ENCODE data around the gene NLRP3. TPM values are rescaled to one million over a fixed set of nuclear protein-coding genes. Genes with fewer than 3 reads are reported as not detected.
"Not testable (repeated sequence)": the region's sequence is repeated elsewhere in the genome, so short reads cannot be mapped to it uniquely, and the experiment has no call there.

Gene NLRP3
- total RNA-seq, 1 experiment from 2014 or later: 0.26 TPM

- Mint-ChIP-seq H3K27ac (ENCODE audit: unreplicated experiment) (no peak overlapping the region), H3K27me3 (ENCODE audit: unreplicated experiment) (no peaks in the 10 kb centered on the region), H3K4me3 (ENCODE audit: low read depth, unreplicated experiment) (no peak overlapping the region), H3K36me3 (ENCODE audit: insufficient read depth, unreplicated experiment) (no peaks in the 10 kb centered on the region), H3K9me3 (ENCODE audit: low read depth, unreplicated experiment) (peaks cover 13% of the 10 kb centered on the region), H3K4me1 (ENCODE audit: low read depth, unreplicated experiment) (no peaks in the 10 kb centered on the region)
- CTCF ChIA-PET: no interaction called here
- TF ChIP-seq, protein P1, sequence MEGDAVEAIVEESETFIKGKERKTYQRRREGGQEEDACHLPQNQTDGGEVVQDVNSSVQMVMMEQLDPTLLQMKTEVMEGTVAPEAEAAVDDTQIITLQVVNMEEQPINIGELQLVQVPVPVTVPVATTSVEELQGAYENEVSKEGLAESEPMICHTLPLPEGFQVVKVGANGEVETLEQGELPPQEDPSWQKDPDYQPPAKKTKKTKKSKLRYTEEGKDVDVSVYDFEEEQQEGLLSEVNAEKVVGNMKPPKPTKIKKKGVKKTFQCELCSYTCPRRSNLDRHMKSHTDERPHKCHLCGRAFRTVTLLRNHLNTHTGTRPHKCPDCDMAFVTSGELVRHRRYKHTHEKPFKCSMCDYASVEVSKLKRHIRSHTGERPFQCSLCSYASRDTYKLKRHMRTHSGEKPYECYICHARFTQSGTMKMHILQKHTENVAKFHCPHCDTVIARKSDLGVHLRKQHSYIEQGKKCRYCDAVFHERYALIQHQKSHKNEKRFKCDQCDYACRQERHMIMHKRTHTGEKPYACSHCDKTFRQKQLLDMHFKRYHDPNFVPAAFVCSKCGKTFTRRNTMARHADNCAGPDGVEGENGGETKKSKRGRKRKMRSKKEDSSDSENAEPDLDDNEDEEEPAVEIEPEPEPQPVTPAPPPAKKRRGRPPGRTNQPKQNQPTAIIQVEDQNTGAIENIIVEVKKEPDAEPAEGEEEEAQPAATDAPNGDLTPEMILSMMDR (IDR thresholded peaks at IDR 0.05; ENCODE audit: unreplicated experiment): no peak
- BruUV-seq (replicated peaks): no TSS peak
- DNase-seq: no peak
- intact Hi-C loops (cut with micrococcal nuclease; ENCODE audit: unreplicated experiment): no loop called here
Observed at GRCh38 chr1:247465796-247466195, 49.8 kb downstream of the NLRP3 start.

GRCh38 chr1:247467129-247467528, 51.2 kb downstream of the NLRP3 start:
- Mint-ChIP-seq H3K4me1 (ENCODE audit: low read depth, unreplicated experiment) (no peaks in the 10 kb centered on the region), H3K27me3 (ENCODE audit: unreplicated experiment) (no peaks in the 10 kb centered on the region), H3K27ac (ENCODE audit: unreplicated experiment) (no peak overlapping the region), H3K4me3 (ENCODE audit: low read depth, unreplicated experiment) (no peak overlapping the region), H3K36me3 (ENCODE audit: insufficient read depth, unreplicated experiment) (no peaks in the 10 kb centered on the region), H3K9me3 (ENCODE audit: low read depth, unreplicated experiment) (peaks cover 14% of the 10 kb centered on the region)
- TF ChIP-seq, protein P1 (IDR thresholded peaks at IDR 0.05; ENCODE audit: unreplicated experiment): no peak
- no peak for DNase-seq
- intact Hi-C loops (cut with micrococcal nuclease; ENCODE audit: unreplicated experiment): no loop called here
- no TSS peak for BruUV-seq (replicated peaks)
- CTCF ChIA-PET: no interaction called here

DNA sequence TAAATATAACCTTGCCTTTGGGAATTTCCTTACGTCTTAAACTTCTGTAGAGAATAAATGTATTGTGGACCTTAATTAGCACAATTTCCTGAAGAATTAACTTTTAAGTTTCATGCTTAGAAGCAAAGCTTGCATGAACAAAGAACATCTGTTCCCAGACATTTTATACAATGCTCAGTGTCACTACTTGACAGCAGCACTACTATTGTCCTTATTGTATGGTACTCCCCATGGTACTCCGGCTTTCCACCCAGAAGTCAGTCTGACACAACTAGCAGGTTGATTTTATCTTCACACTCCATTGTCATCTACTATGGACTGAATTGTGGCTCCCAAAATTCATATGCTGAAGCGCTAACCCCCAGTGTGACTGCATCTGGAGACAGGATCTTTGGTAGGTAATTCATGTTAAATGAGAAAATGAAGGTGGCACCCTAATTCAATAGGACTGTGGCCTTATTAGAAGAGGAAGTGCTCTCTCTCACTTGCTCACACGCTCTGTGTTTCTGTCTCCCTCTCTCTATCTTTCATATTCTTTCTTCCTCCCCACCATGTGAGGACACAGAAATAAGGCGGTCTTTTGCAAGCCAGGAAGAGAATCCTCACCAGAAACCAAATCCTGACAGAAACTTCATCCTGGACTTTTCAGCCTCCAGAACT, 52.6 kb downstream of the NLRP3 start:
- TF ChIP-seq, protein P1 (IDR thresholded peaks at IDR 0.05; ENCODE audit: unreplicated experiment): no peak
- H3K4me3 Mint-ChIP-seq (ENCODE audit: low read depth, unreplicated experiment): no peak overlapping the region
- intact Hi-C loops (cut with micrococcal nuclease; ENCODE audit: unreplicated experiment): no loop called here
- peaks cover 19% of the 10 kb centered on the region for H3K9me3 Mint-ChIP-seq (ENCODE audit: low read depth, unreplicated experiment)
- no peaks in the 10 kb centered on the region for H3K4me1 Mint-ChIP-seq (ENCODE audit: low read depth, unreplicated experiment)
- no peaks in the 10 kb centered on the region for H3K36me3 Mint-ChIP-seq (ENCODE audit: insufficient read depth, unreplicated experiment)
- no peak overlapping the region for H3K27ac Mint-ChIP-seq (ENCODE audit: unreplicated experiment)
- no TSS peak for BruUV-seq (replicated peaks)
- no peak for DNase-seq
- CTCF ChIA-PET: no interaction called here
- H3K27me3 Mint-ChIP-seq (ENCODE audit: unreplicated experiment): no peaks in the 10 kb centered on the region

DNA sequence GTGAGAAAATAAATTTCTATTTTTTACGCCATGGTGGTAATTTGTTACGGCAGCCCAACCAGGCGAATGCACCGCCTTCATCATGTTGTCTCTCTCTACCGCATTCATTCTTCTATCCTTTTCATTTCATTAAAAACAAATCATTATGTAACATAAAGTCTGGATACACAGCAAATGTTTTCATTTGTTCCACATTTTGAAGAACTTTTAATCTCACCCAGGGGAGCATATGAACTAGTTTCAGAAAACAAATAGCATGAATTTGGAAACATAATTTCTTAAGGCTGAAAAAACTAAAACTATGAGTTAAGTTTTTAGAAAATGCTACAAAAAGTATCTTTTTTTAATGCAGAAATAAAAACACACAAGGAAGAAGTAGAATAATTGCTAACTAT, 53.2 kb downstream of the NLRP3 start:
- H3K27me3 Mint-ChIP-seq (ENCODE audit: unreplicated experiment): no peaks in the 10 kb centered on the region
- CTCF ChIA-PET: no interaction called here
- H3K36me3 Mint-ChIP-seq (ENCODE audit: insufficient read depth, unreplicated experiment): no peaks in the 10 kb centered on the region
- H3K4me1 Mint-ChIP-seq (ENCODE audit: low read depth, unreplicated experiment): no peaks in the 10 kb centered on the region
- peaks cover 19% of the 10 kb centered on the region for H3K9me3 Mint-ChIP-seq (ENCODE audit: low read depth, unreplicated experiment)
- no TSS peak for BruUV-seq (replicated peaks)
- no peak overlapping the region for H3K27ac Mint-ChIP-seq (ENCODE audit: unreplicated experiment)
- intact Hi-C loops (cut with micrococcal nuclease; ENCODE audit: unreplicated experiment): no loop called here
- TF ChIP-seq, protein P1 (IDR thresholded peaks at IDR 0.05; ENCODE audit: unreplicated experiment): no peak
- H3K4me3 Mint-ChIP-seq (ENCODE audit: low read depth, unreplicated experiment): no peak overlapping the region
- no peak for DNase-seq

GRCh38 chr1:247470942-247471429, 55.0 kb downstream of the NLRP3 start:
- H3K27me3 Mint-ChIP-seq (ENCODE audit: unreplicated experiment); H3K4me1 Mint-ChIP-seq (ENCODE audit: low read depth, unreplicated experiment); intact Hi-C loops (cut with micrococcal nuclease; ENCODE audit: unreplicated experiment); H3K36me3 Mint-ChIP-seq (ENCODE audit: insufficient read depth, unreplicated experiment); CTCF ChIA-PET; BruUV-seq (replicated peaks); H3K27ac Mint-ChIP-seq (ENCODE audit: unreplicated experiment); DNase-seq; H3K4me3 Mint-ChIP-seq (ENCODE audit: low read depth, unreplicated experiment): not testable (repeated sequence)
- H3K9me3 Mint-ChIP-seq (ENCODE audit: low read depth, unreplicated experiment): peaks cover 22% of the 10 kb centered on the region

Data from Calu3 (cell line).